IMR-90 (cell line): Measurements from ENCODE around the gene RNF128. TPM values are rescaled to one million over a fixed set of nuclear protein-coding genes. Genes with fewer than 3 reads are reported as not detected.
"Not testable (repeated sequence)": the region's sequence is repeated elsewhere in the genome, so short reads cannot be mapped to it uniquely, and the experiment has no call there.

Experiments used
- ATAC-seq: fragments of 200-7000 bp; cut with Tn5 transposase; 2 replicates; pipeline ENCODE4 v1.9.1; 2020; ENCODE audit warnings: low read depth, mild to moderate bottlenecking, moderate library complexity
- BruUV-seq: library from RNA; stranded (reverse); fragments of 400-500 nt; replicated peaks from 2 replicates; lab custom pipeline; 2021; lab: Mats Ljungman, UMichigan
- CTCF ChIA-PET: fragments of 300-600 bp; formaldehyde crosslinking; extraction: SDS; loops from one replicate; lab custom pipeline; 2021; ENCODE audit warnings: antibody characterized with exemption; lab: Yijun Ruan, JAX
- POLR2A ChIA-PET: fragments of 300-600 bp; sonication (Branson Sonifier 250); formaldehyde crosslinking; loops from one replicate; lab custom pipeline; 2022; ENCODE audit warnings: antibody characterized with exemption; ENCODE audit not compliant: unreplicated experiment; lab: Charles Lee
- DNase-seq: peaks from one replicate; pipeline ENCODE4 v3.0.0; 2013
- H2AFZ ChIP-seq: replicated peaks from 2 replicates; pipeline ENCODE3; 2013; ENCODE audit warnings: low read length, mild to moderate bottlenecking; ENCODE audit not compliant: poor library complexity
- H2AK5ac ChIP-seq: 2 replicates; pipeline ENCODE4 v1.6.1; 2013; ENCODE audit warnings: low read depth, low read length, inconsistent platforms
- H2AK9ac ChIP-seq: replicated peaks from 2 replicates; pipeline ENCODE3; 2013; ENCODE audit warnings: mild to moderate bottlenecking, low read depth, low read length, moderate library complexity; ENCODE audit not compliant: poor library complexity
- H2BK120ac ChIP-seq: 2 replicates; pipeline ENCODE4 v1.6.1; 2013; ENCODE audit warnings: low read depth, low read length, inconsistent platforms
- H2BK15ac ChIP-seq: 3 replicates; pipeline ENCODE4 v1.6.1; 2013; ENCODE audit warnings: low read depth, low read length, inconsistent platforms
- H2BK20ac ChIP-seq: 2 replicates; pipeline ENCODE4 v1.6.1; 2013; ENCODE audit warnings: low read depth, mild to moderate bottlenecking, inconsistent platforms, low read length, moderate library complexity
- H2BK5ac ChIP-seq: 2 replicates; pipeline ENCODE4 v1.6.1; 2013; ENCODE audit warnings: mild to moderate bottlenecking, low read depth, low read length, inconsistent platforms; ENCODE audit not compliant: poor library complexity, severe bottlenecking
- H3K14ac ChIP-seq: replicated peaks from 2 replicates; pipeline ENCODE4 v1.6.1; 2013; ENCODE audit warnings: low read depth, low read length, inconsistent platforms
- H3K18ac ChIP-seq: 2 replicates; pipeline ENCODE4 v1.6.1; 2013; ENCODE audit warnings: low read depth, low read length, control low read depth
- H3K23ac ChIP-seq: 2 replicates; pipeline ENCODE4 v1.6.1; 2013; ENCODE audit warnings: low read depth, low read length, inconsistent platforms
- H3K27ac ChIP-seq: 2 replicates; pipeline ENCODE4 v1.5.1; 2013; ENCODE audit warnings: mild to moderate bottlenecking, control low read depth, low read length; ENCODE audit not compliant: insufficient read depth
- H3K27me3 ChIP-seq: 2 replicates; pipeline ENCODE4 v1.6.1; 2013; ENCODE audit warnings: low read length; ENCODE audit not compliant: control insufficient read depth, insufficient read depth
- H3K36me3 ChIP-seq: 2 replicates; pipeline ENCODE4 v1.6.1; 2013; ENCODE audit warnings: low read length, mixed read lengths; ENCODE audit not compliant: control insufficient read depth, insufficient read depth
- H3K4ac ChIP-seq: 2 replicates; pipeline ENCODE4 v1.6.1; 2013; ENCODE audit warnings: low read depth, low read length, inconsistent platforms
- H3K4me1 ChIP-seq: 2 replicates; pipeline ENCODE4 v1.6.1; 2013; ENCODE audit warnings: low read length, mixed read lengths; ENCODE audit not compliant: control insufficient read depth, insufficient read depth
- H3K4me2 ChIP-seq: 2 replicates; pipeline ENCODE4 v1.6.1; 2013; ENCODE audit warnings: low read depth, mild to moderate bottlenecking, control low read depth, low read length, moderate library complexity
- H3K4me3 ChIP-seq: 2 replicates; pipeline ENCODE4 v1.5.1; 2013; ENCODE audit warnings: low read depth, mild to moderate bottlenecking, control low read depth, low read length, moderate library complexity; ENCODE audit not compliant: insufficient read depth
- H3K56ac ChIP-seq: 2 replicates; pipeline ENCODE4 v1.6.1; 2013; ENCODE audit warnings: low read length, inconsistent platforms; ENCODE audit not compliant: insufficient read depth; ENCODE audit errors: extremely low read depth
- H3K79me1 ChIP-seq, 2 experiments: 2 replicates each; pipeline ENCODE4 v1.6.1; 2013; ENCODE audit warnings: low read length in 2 of 2, inconsistent platforms in 1 of 2, low read depth in 1 of 2
- H3K9ac ChIP-seq: 2 replicates; pipeline ENCODE4 v1.6.1; 2013; ENCODE audit warnings: low read depth, low read length, control low read depth
- H3K9me1 ChIP-seq: 2 replicates; pipeline ENCODE4 v1.6.1; 2013; ENCODE audit warnings: low read length, inconsistent platforms; ENCODE audit not compliant: insufficient read depth
- H3K9me3 ChIP-seq: 2 replicates; pipeline ENCODE4 v1.6.1; 2013; ENCODE audit warnings: low read length; ENCODE audit not compliant: control insufficient read depth, insufficient read depth
- H4K20me1 ChIP-seq: 2 replicates; pipeline ENCODE4 v1.6.1; 2013; ENCODE audit warnings: low read length, inconsistent platforms; ENCODE audit not compliant: insufficient read depth
- H4K5ac ChIP-seq: 2 replicates; pipeline ENCODE4 v1.6.1; 2013; ENCODE audit warnings: mild to moderate bottlenecking, low read depth, low read length, control low read depth
- H4K8ac ChIP-seq, 2 experiments: 2 replicates each; pipeline ENCODE4 v1.6.1; 2013; ENCODE audit warnings: low read depth in 2 of 2, low read length in 2 of 2, control low read depth in 1 of 2, inconsistent platforms in 1 of 2
- H4K91ac ChIP-seq: 2 replicates; pipeline ENCODE4 v1.6.1; 2013; ENCODE audit warnings: low read depth, low read length, inconsistent platforms; ENCODE audit not compliant: insufficient read depth
- CHD1 ChIP-seq: IDR thresholded peaks from 2 replicates; pipeline ENCODE4 v1.6.1; 2012; ENCODE audit warnings: low read depth, low read length, improper control_type of control experiment
- CTCF ChIP-seq: conservative IDR thresholded peaks from 2 replicates; pipeline ENCODE4 v1.5.1; 2012; ENCODE audit warnings: mild to moderate bottlenecking, low read depth, low read length, improper control_type of control experiment
- ELK1 ChIP-seq: fragments of 150-350 bp; IDR thresholded peaks from 2 replicates; pipeline ENCODE4 v1.6.1; 2016; ENCODE audit warnings: low read depth, mild to moderate bottlenecking, low read length, moderate library complexity, borderline replicate concordance
- RAD21 ChIP-seq: IDR thresholded peaks from 2 replicates; pipeline ENCODE4 v1.6.1; 2012; ENCODE audit warnings: low read length, improper control_type of control experiment
- SMC3 ChIP-seq: fragments of 150-350 bp; IDR thresholded peaks from 2 replicates; pipeline ENCODE4 v1.6.1; 2016; ENCODE audit warnings: low read depth, mild to moderate bottlenecking, antibody characterized with exemption, low read length, moderate library complexity
- WGBS, 2 experiments: methylation state at CpG; one replicate each; pipeline versions ENCODE4 v1.1.5 to v1.1.7; 2013; ENCODE audit warnings: missing lambda C conversion rate in 2 of 2; ENCODE audit not compliant: insufficient read length in 1 of 2; ENCODE audit errors: extremely low coverage in 2 of 2; 5-methylcytosine and 5-hydroxymethylcytosine counted together
- dilution Hi-C: fragments of 300-500 bp; cut with HindIII; formaldehyde crosslinking; loops from one replicate; pipeline ENCODE4 v1.14.3; 2018; ENCODE audit warnings: low sequenced_read_pairs; ENCODE audit not compliant: unreplicated experiment
- in situ Hi-C: fragments of 300-500 bp; cut with MboI; formaldehyde crosslinking; loops from 3 replicates; pipeline ENCODE4 v1.14.3; 2019; ENCODE audit warnings: low sequenced_read_pairs, inconsistent platforms, mixed read lengths
- intact Hi-C: fragments of 100-400 bp; cut with micrococcal nuclease; formaldehyde crosslinking; loops from 2 replicates; pipeline ENCODE4 v1.10.0; 2022
- polyA plus RNA-seq, 3 experiments: library from polyadenylated mRNA; depleted of rRNA; stranded (reverse); fragments of >200 nt; gene quantifications; 2 replicates each; pipeline ENCODE4 v1.2.3, GENCODE V29; 2012; ENCODE audit warnings: low replicate concordance in 1 of 3
- total RNA-seq: library from RNA; depleted of rRNA; stranded (reverse); fragments of >200 nt; gene quantifications from 2 replicates; pipeline ENCODE4 v1.2.3, GENCODE V29; 2012

The RNF128 gene
- total and polyA plus RNA-seq, 2 of the 4 experiments (the other 2 are of a cell fraction), result 3.0 to 4.8 TPM

GRCh38 chrX:106752101-106752678 lies 25.7 kb downstream of the RNF128 start:
- in situ Hi-C loops, result no loop called here
- WGBS, 2 experiments, result 60% methylated on average over 1 of the region's 1 CpG; no CpG with 5 or more reads in 1 of the 2 experiments
- dilution Hi-C loops, result no loop called here
- Histone ChIP-seq H2AK5ac (no peak overlapping the region), H4K8ac (no peak overlapping the region), H3K14ac (no peak overlapping the region), H3K9ac (no peak overlapping the region), H2AK9ac (no peak overlapping the region), H3K36me3 (no peaks in the 10 kb centered on the region), H3K27ac (no peak overlapping the region), H3K23ac (no peak overlapping the region), H4K5ac (no peak overlapping the region), H3K9me3 (no peaks in the 10 kb centered on the region), H2BK15ac (no peak overlapping the region), H3K18ac (no peak overlapping the region), H3K4ac (no peak overlapping the region), H3K27me3 (no peaks in the 10 kb centered on the region; the same call in none of the 2 replicates), H2AFZ (no peak overlapping the region), H3K56ac (no peak overlapping the region), H4K20me1 (no peaks in the 10 kb centered on the region), H2BK5ac (no peak overlapping the region), H3K4me3 (no peak overlapping the region), H4K91ac (no peak overlapping the region), H2BK20ac (no peak overlapping the region), H3K79me1 (no peaks in the 10 kb centered on the region), H2BK120ac (no peak overlapping the region), H3K4me1 (no peaks in the 10 kb centered on the region), H3K9me1 (no peaks in the 10 kb centered on the region), H3K4me2 (no peak overlapping the region)
- ChIA-PET POLR2A (no interaction called here), CTCF (interaction anchor here (0.7 kb wide), 1 partner anchor 271 kb away, joined by 4 read pairs; no protein-coding TSS in a partner anchor)
- intact Hi-C loops, result no loop called here
- DNase-seq (peak; percentile 7), ATAC-seq (no peak)
- TF ChIP-seq ELK1, result no peak
- no peak for TF ChIP-seq CHD1
- TF ChIP-seq SMC3, result peak; percentile 55
- TF ChIP-seq CTCF, result peak; percentile 43
- peak; percentile 69 for TF ChIP-seq RAD21
- no TSS peak for BruUV-seq

- H3K79me1 ChIP-seq, DNase-seq, H3K27me3 ChIP-seq, H2AK5ac ChIP-seq, ATAC-seq, H4K91ac ChIP-seq, H3K9me1 ChIP-seq, dilution Hi-C loops, H2BK120ac ChIP-seq, H3K14ac ChIP-seq, POLR2A ChIA-PET, H4K8ac ChIP-seq, H4K5ac ChIP-seq, H3K23ac ChIP-seq, H4K20me1 ChIP-seq, intact Hi-C loops, H2BK5ac ChIP-seq, H3K18ac ChIP-seq, H3K27ac ChIP-seq, H3K36me3 ChIP-seq, H2BK15ac ChIP-seq, H3K56ac ChIP-seq, H3K4me2 ChIP-seq, H3K4me1 ChIP-seq, H3K9ac ChIP-seq, H3K9me3 ChIP-seq, CTCF ChIA-PET, H2BK20ac ChIP-seq, H3K4me3 ChIP-seq, in situ Hi-C loops, H2AFZ ChIP-seq, H3K4ac ChIP-seq, H2AK9ac ChIP-seq, BruUV-seq: not testable (repeated sequence)
- WGBS, 2 experiments, result no CpG with 5 or more reads among the region's 1 CpG
These were observed 42.8 kb downstream of the RNF128 start for GRCh38 chrX:106769288-106769687.
